Measurements from ENCODE around the gene NACA2.

GRCh38 chr17:61562287-61562686 lies 28.7 kb downstream of the NACA2 start:
- TF ChIP-seq CTCF (conservative IDR thresholded peaks at IDR 0.05), result no peak
- no peak for TF ChIP-seq ZFX (IDR thresholded peaks at IDR 0.05)

All from C4-2B (cell line).